Measurements from ENCODE around the gene KLHL12. TPM values are rescaled to one million over a fixed set of nuclear protein-coding genes. Genes with fewer than 3 reads are reported as not detected.
A peak's percentile ranks its signal among the peaks of the same experiment; 100 is the strongest.

Gene KLHL12
- total and polyA plus RNA-seq, 2 of the 8 experiments (the other 6 are each of a cell fraction or from before 2014, with no cell fraction given), result 27.2 to 33.3 TPM

GRCh38 chr1:202861420-202862132, 65.5 kb downstream of the KLHL12 start (continued):
- TF ChIP-seq SIN3A (conservative IDR thresholded peaks at IDR 0.05 in 1 of 2, IDR thresholded peaks at IDR 0.05 in 1 of 2; ENCODE audit: low read depth in 1 of 2, low read length in 2 of 2), result peak; percentile 33 to 58; a peak in 1 of 4 replicates
- TF ChIP-seq RAD21 (IDR thresholded peaks at IDR 0.05 in 1 of 2, conservative IDR thresholded peaks at IDR 0.05 in 1 of 2; ENCODE audit: low read depth in 2 of 2, low read length in 2 of 2), result no peak; a peak in 1 of 4 replicates
- TF ChIP-seq POLR2A (IDR thresholded peaks at IDR 0.05; ENCODE audit: control extremely low read depth in 1 of 2, low read depth in 2 of 2, low read length in 2 of 2), result peak in 1 of 2 experiments; percentile 74; a peak in 2 of 3 replicates
- no peak for TF ChIP-seq KDM4A (IDR thresholded peaks at IDR 0.05; ENCODE audit: low read depth, low read length, severe bottlenecking)
- TF ChIP-seq JUN (IDR thresholded peaks at IDR 0.05; ENCODE audit: low read depth, low read length), result no peak
- TF ChIP-seq TEAD4 (IDR thresholded peaks at IDR 0.05; ENCODE audit: low read depth, low read length), result no peak
- TF ChIP-seq ATF2 (IDR thresholded peaks at IDR 0.05; ENCODE audit: low read length), result no peak; the same call in 1 of the 2 replicates
- 0 out of 2 replicates have a peak, but pooled peaks have one; percentile 61 for TF ChIP-seq CHD2 (IDR thresholded peaks at IDR 0.05; ENCODE audit: low read length)
- TF ChIP-seq RBBP5 (IDR thresholded peaks at IDR 0.05; ENCODE audit: borderline replicate concordance, low read depth, low read length), result no peak
- no peak for TF ChIP-seq RFX5 (IDR thresholded peaks at IDR 0.05; ENCODE audit: borderline replicate concordance, low read depth, low read length)
- TF ChIP-seq SAP30 (IDR thresholded peaks at IDR 0.05; ENCODE audit: insufficient read depth, insufficient replicate concordance, low read length), result peak; percentile 8
- TF ChIP-seq TAF7 (optimal IDR thresholded peaks at IDR 0.05; ENCODE audit: borderline replicate concordance, low read depth, low read length), result peak; percentile 49
- no peak for TF ChIP-seq ATF3 (IDR thresholded peaks at IDR 0.05; ENCODE audit: insufficient read depth, low read depth, low read length)
- TF ChIP-seq RNF2 (IDR thresholded peaks at IDR 0.05; ENCODE audit: borderline replicate concordance, low read depth, low read length, missing control alignments, poor library complexity, severe bottlenecking), result no peak
- no peak for TF ChIP-seq EZH2 (IDR thresholded peaks at IDR 0.05; ENCODE audit: low read depth, low read length, severe bottlenecking)
- no peak for TF ChIP-seq CHD1 (IDR thresholded peaks at IDR 0.05; ENCODE audit: low read depth, low read length)
